ENCODE data around the gene LIN7B. TPM values are rescaled to one million over a fixed set of nuclear protein-coding genes. Genes with fewer than 3 reads are reported as not detected.

Gene LIN7B
- polyA plus RNA-seq, 1 of the 3 experiments (the other 2 are of a cell fraction): 20.8 TPM

GRCh38 chr19:49097453-49098288 is 16.5 kb upstream of the LIN7B start:
- Histone ChIP-seq H3K4me2 (no peak overlapping the region), H3K9ac (no peak overlapping the region), H3K9me3 (no peaks in the 10 kb centered on the region), H3F3A (replicated peaks; ENCODE audit: insufficient read depth) (peaks cover 28% of the 10 kb centered on the region), H3K36me3 (replicated peaks in 1 of 2; ENCODE audit: control insufficient read depth in 1 of 2, insufficient read depth in 2 of 2, low read length in 1 of 2) (peaks cover 55 to 64% of the 10 kb centered on the region in 2 experiments), H2AFZ (ENCODE audit: low read depth) (no peak overlapping the region), H3K27ac (ENCODE audit: low read depth in 2 of 2, low read length in 1 of 2) (peak overlapping the region in 1 of 2 experiments; percentile 22; a peak in 1 of 4 replicates), H3K9me2 (no peaks in the 10 kb centered on the region), H3K4me3 (ENCODE audit: low read depth in 2 of 2, low read length in 1 of 2) (peak overlapping the region in 1 of 2 experiments; percentile 45; a peak in 1 of 4 replicates), H3K4me1 (ENCODE audit: control insufficient read depth in 1 of 2, insufficient read depth in 2 of 2, low read depth in 1 of 2, low read length in 1 of 2) (no peaks in the 10 kb centered on the region), H3K27me3 (ENCODE audit: insufficient read depth) (no peaks in the 10 kb centered on the region), H3K79me2 (ENCODE audit: insufficient read depth) (peaks cover 75% of the 10 kb centered on the region), H4K20me1 (ENCODE audit: insufficient read depth) (peaks cover 76% of the 10 kb centered on the region)
- TF ChIP-seq RAD21 (IDR thresholded peaks at IDR 0.05; ENCODE audit: low read length) (peak; percentile 83), SIN3A (IDR thresholded peaks at IDR 0.05; ENCODE audit: borderline replicate concordance, low read depth, low read length) (no peak), SMC3 (IDR thresholded peaks at IDR 0.05; ENCODE audit: low read depth, low read length) (peak; percentile 64), TAF1 (IDR thresholded peaks at IDR 0.05; ENCODE audit: borderline replicate concordance, low read depth, low read length) (no peak), CTCF (IDR thresholded peaks at IDR 0.05) (peak; percentile 99)
- ChIA-PET CTCF (interaction anchor here (0.6 to 7.5 kb wide), 57 partner anchors 9 to 334 kb away, joined by 3 to 87 read pairs (median 6); partner anchors contain the start of genes CGB7, GFY, GYS1 and HRC), POLR2A (interaction anchor here (0.7 to 1.1 kb wide), 4 partner anchors 9 to 101 kb away, joined by 3 to 4 read pairs (median 4); no protein-coding TSS in a partner anchor)
- peak; percentile 87 for DNase-seq
- 50% methylated on average over 7 of the region's 8 CpGs for WGBS (ENCODE audit: low lambda C conversion rate)

- Histone ChIP-seq H3K79me2 (ENCODE audit: insufficient read depth) (peaks cover 67% of the 10 kb centered on the region), H3K4me1 (ENCODE audit: control insufficient read depth in 1 of 2, insufficient read depth in 2 of 2, low read depth in 1 of 2, low read length in 1 of 2) (no peaks in the 10 kb centered on the region), H2AFZ (ENCODE audit: low read depth) (no peak overlapping the region), H3K27ac (ENCODE audit: low read depth in 2 of 2, low read length in 1 of 2) (no peak overlapping the region), H3K4me3 (ENCODE audit: low read depth in 2 of 2, low read length in 1 of 2) (no peak overlapping the region), H4K20me1 (ENCODE audit: insufficient read depth) (peaks cover 72% of the 10 kb centered on the region), H3K36me3 (replicated peaks in 1 of 2; ENCODE audit: control insufficient read depth in 1 of 2, insufficient read depth in 2 of 2, low read length in 1 of 2) (peaks cover 58 to 64% of the 10 kb centered on the region in 2 experiments), H3K27me3 (ENCODE audit: insufficient read depth) (no peaks in the 10 kb centered on the region), H3F3A (replicated peaks; ENCODE audit: insufficient read depth) (peaks cover 33% of the 10 kb centered on the region), H3K9ac (no peak overlapping the region), H3K9me3 (no peaks in the 10 kb centered on the region), H3K9me2 (no peaks in the 10 kb centered on the region), H3K4me2 (no peak overlapping the region)
- WGBS (ENCODE audit: low lambda C conversion rate): 96% methylated on average over 2 of the region's 4 CpGs
- CTCF ChIA-PET: interaction anchor here (1.1 to 7.5 kb wide), 21 partner anchors 7 to 311 kb away, joined by 3 to 87 read pairs (median 10); partner anchors contain the start of genes HRC, LIN7B and PPFIA3
- POLR2A ChIA-PET: interaction anchor here (0.6 kb wide), 1 partner anchor 49 kb away, joined by 3 read pairs; no protein-coding TSS in a partner anchor
- DNase-seq: no peak
- no peak for TF ChIP-seq TEAD4 (IDR thresholded peaks at IDR 0.05; ENCODE audit: borderline replicate concordance, insufficient read depth)
- no peak for TF ChIP-seq JUND (IDR thresholded peaks at IDR 0.05)
- no peak for TF ChIP-seq RAD21 (IDR thresholded peaks at IDR 0.05; ENCODE audit: low read length)
- no peak for TF ChIP-seq TAF1 (IDR thresholded peaks at IDR 0.05; ENCODE audit: borderline replicate concordance, low read depth, low read length)
- TF ChIP-seq FOXJ3 (CRISPR knock-in tag; IDR thresholded peaks at IDR 0.05): no peak
- TF ChIP-seq SIN3A (IDR thresholded peaks at IDR 0.05; ENCODE audit: borderline replicate concordance, low read depth, low read length): no peak
- TF ChIP-seq PBX3 (IDR thresholded peaks at IDR 0.05): no peak
- no peak for TF ChIP-seq EZH2phosphoT487 (IDR thresholded peaks at IDR 0.05; ENCODE audit: borderline replicate concordance, low read depth)
- TF ChIP-seq POLR2AphosphoS5 (IDR thresholded peaks at IDR 0.05; ENCODE audit: low read depth, low read length): no peak
- no peak for TF ChIP-seq IRF3 (IDR thresholded peaks at IDR 0.05; ENCODE audit: low read depth, low read length)
- no peak for TF ChIP-seq MAX (IDR thresholded peaks at IDR 0.05; ENCODE audit: low read depth)
Observed at GRCh38 chr19:49098795-49099194, 15.4 kb upstream of the LIN7B start.
